GM21390 (cell line): ENCODE measurements around the gene TCAIM.

Experiments
- ATAC-seq: cut with Tn5 transposase; IDR thresholded peaks from one replicate; pipeline ENCODE4 v1.9.1; 2021; ENCODE audit not compliant: unreplicated experiment

The TCAIM gene

GRCh38 chr3:44442596-44443309 lies 104.2 kb downstream of the TCAIM start:
- no peak for ATAC-seq

GRCh38 chr3:44444437-44444836 lies 105.9 kb downstream of the TCAIM start:
- no peak for ATAC-seq

GRCh38 chr3:44444896-44445691 lies 106.5 kb downstream of the TCAIM start:
- ATAC-seq = no peak

- ATAC-seq = no peak
Observed at GRCh38 chr3:44445786-44446185, 107.2 kb downstream of the TCAIM start.

- ATAC-seq = no peak
Observed at GRCh38 chr3:44446929-44447328, 108.4 kb downstream of the TCAIM start.

- ATAC-seq = no peak
Observed at GRCh38 chr3:44451441-44451840, 112.9 kb downstream of the TCAIM start.

GRCh38 chr3:44454258-44454657 lies 115.7 kb downstream of the TCAIM start:
- no peak for ATAC-seq

GRCh38 chr3:44455318-44455717 lies 116.8 kb downstream of the TCAIM start:
- ATAC-seq = no peak
